Activated CD8-positive, alpha-beta memory T cell treated with anti-CD3 and anti-CD28 coated beads for 1 hour (primary cell): ENCODE data around the gene KCNK18.

ENCODE experiments used
- DNase-seq, 2 donors: peaks; one replicate each; pipeline ENCODE4 v3.0.0-alpha.2; 2020; ENCODE audit warnings: low read depth in 1 of 2; ENCODE audit errors: extremely low read depth in 1 of 2

Gene KCNK18

GRCh38 chr10:117197189-117197588 lies at the start of gene KCNK18:
Gene KCNK18 (plus strand): TSS chr10:117197489. CDS start chr10:117197489, 0 bp downstream.
- no peak for DNase-seq

GRCh38 chr10:117148284-117148683 lies 49.0 kb upstream of the KCNK18 start:
- DNase-seq: no peak

- DNase-seq: no peak
Observed at GRCh38 chr10:117152668-117153067, 44.6 kb upstream of the KCNK18 start.

- no peak for DNase-seq
Observed at GRCh38 chr10:117158297-117158696, 39.0 kb upstream of the KCNK18 start.

GRCh38 chr10:117159390-117159789 lies 37.9 kb upstream of the KCNK18 start:
- DNase-seq: no peak

- no peak for DNase-seq
Observed at GRCh38 chr10:117160567-117160966, 36.7 kb upstream of the KCNK18 start.

- no peak for DNase-seq
Observed at GRCh38 chr10:117161386-117162033, 35.8 kb upstream of the KCNK18 start.

- DNase-seq: no peak
Observed at GRCh38 chr10:117162093-117163060, 34.9 kb upstream of the KCNK18 start.

GRCh38 chr10:117163061-117163953 lies 34.0 kb upstream of the KCNK18 start:
- no peak for DNase-seq

GRCh38 chr10:117163954-117164548 lies 33.2 kb upstream of the KCNK18 start:
- no peak for DNase-seq

GRCh38 chr10:117164592-117165537 lies 32.4 kb upstream of the KCNK18 start:
- no peak for DNase-seq

GRCh38 chr10:117165538-117166417 lies 31.5 kb upstream of the KCNK18 start:
- DNase-seq: no peak

GRCh38 chr10:117166418-117167345 lies 30.6 kb upstream of the KCNK18 start:
- DNase-seq: no peak

- DNase-seq: no peak
Observed at GRCh38 chr10:117167346-117167788, 29.9 kb upstream of the KCNK18 start.

GRCh38 chr10:117167789-117168674 lies 29.3 kb upstream of the KCNK18 start:
- DNase-seq: peak in 1 of 2 donors; percentile 46

- DNase-seq: no peak
Observed at GRCh38 chr10:117168729-117169128, 28.6 kb upstream of the KCNK18 start.
